ENCODE measurements around the gene XRCC4.
"Not testable (repeated sequence)": the region's sequence is repeated elsewhere in the genome, so short reads cannot be mapped to it uniquely, and the experiment has no call there.

XRCC4 gene

DNA sequence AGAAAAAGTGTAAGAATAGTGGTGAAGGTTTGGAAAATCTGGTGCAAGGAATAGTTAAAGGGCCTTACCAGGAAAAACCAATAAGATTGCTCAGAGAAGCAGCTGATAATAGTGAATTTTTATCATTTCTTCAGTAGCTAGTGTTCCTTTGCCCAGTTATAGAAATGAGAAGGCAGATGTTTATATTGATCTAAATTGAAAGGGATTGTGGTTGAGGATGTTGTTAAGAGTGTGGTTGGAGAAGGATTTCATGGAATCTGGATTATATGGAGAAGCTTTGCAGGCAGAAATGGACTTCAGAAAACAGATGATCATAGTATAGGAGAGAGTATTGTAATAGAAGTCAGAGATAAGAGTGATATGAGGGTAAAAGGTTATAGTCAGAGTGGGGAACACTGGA is 102.6 kb downstream of the XRCC4 start:
- no peak for DNase-seq (ENCODE audit: low spot score)

GRCh38 chr5:83184534-83184933 is 107.2 kb downstream of the XRCC4 start:
- no peak for DNase-seq (ENCODE audit: low spot score)

- DNase-seq (ENCODE audit: low spot score), result no peak
Observed at GRCh38 chr5:83192947-83193346, 115.6 kb downstream of the XRCC4 start.

GRCh38 chr5:83197326-83197967 is 120.1 kb downstream of the XRCC4 start:
- no peak for DNase-seq (ENCODE audit: low spot score)

- no peak for DNase-seq (ENCODE audit: low spot score)
Observed at GRCh38 chr5:83199126-83199525, 121.8 kb downstream of the XRCC4 start.

- no peak for DNase-seq (ENCODE audit: low spot score)
Observed at GRCh38 chr5:83204651-83205050, 127.3 kb downstream of the XRCC4 start.

GRCh38 chr5:83209963-83210362 is 132.6 kb downstream of the XRCC4 start:
- DNase-seq (ENCODE audit: low spot score), result no peak

DNA sequence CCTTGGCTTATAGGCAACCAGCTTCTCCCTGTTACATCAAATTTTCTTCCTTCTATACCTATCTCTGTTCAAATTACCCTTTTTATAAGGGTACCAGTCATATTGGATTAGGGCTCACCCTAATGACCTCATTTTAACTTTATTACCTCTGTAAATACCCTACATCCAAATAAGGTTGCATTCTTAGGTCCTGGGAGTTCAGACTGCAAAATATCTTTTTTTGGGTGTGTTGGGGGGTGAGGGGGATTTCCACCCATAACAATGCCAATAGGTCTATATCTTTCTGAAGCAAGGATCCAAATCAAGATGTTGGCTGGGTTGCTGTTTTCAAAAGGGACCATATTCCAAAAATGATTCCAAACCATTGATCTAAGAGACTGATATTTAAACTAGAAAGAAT is 141.7 kb downstream of the XRCC4 start:
- DNase-seq (ENCODE audit: low spot score), result no peak

DNA sequence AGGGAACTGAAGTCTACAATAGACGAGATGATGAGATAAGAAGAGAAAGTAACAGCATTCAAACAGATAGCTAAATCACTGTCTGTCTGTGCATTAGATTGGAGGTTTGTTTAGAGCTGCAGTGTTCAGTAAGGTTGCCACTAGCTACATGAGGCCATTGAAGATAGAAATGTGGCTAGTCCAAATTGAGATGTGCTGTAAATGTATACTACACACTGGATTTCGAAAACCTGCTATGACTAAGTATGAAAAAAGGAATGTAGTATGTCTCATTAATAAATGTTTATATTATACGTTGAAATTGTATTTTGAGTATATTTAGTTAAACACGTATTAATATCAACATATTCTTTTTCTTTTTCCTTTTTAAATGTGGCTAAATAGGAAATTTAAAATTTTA is 142.1 kb downstream of the XRCC4 start:
- DNase-seq (ENCODE audit: low spot score), result no peak

- no peak for DNase-seq (ENCODE audit: low spot score)
Observed at GRCh38 chr5:83220331-83220730, 143.0 kb downstream of the XRCC4 start.

GRCh38 chr5:83222906-83223305 is 145.6 kb downstream of the XRCC4 start:
- DNase-seq (ENCODE audit: low spot score), result no peak

DNA sequence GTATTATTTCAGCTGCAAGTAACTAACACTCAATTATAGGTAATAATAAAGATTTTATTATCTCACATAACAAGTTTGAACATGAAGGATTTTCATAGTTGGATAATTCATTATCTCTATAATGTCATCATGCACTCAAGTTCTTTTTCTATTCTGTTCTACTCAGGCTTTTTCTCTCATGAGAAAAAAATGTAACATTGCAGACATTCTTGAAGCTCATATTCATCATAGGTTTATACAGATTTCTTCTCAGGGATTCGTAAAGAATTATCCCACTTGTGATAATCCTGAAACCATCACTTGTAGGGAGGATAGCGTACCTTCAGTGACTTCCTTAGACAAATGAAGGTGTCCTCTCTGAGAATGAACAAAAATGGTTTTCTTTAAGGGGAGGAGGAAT is 150.3 kb downstream of the XRCC4 start:
- DNase-seq (ENCODE audit: low spot score), result no peak

- DNase-seq (ENCODE audit: low spot score), result no peak
Observed at GRCh38 chr5:83230511-83230910, 153.2 kb downstream of the XRCC4 start.

GRCh38 chr5:83244516-83244915 is 167.2 kb downstream of the XRCC4 start:
- no peak for DNase-seq (ENCODE audit: low spot score)

- no peak for DNase-seq (ENCODE audit: low spot score)
Observed at GRCh38 chr5:83245037-83245436, 167.7 kb downstream of the XRCC4 start.

GRCh38 chr5:83246071-83246470 is 168.7 kb downstream of the XRCC4 start:
- DNase-seq (ENCODE audit: low spot score), result no peak

DNA sequence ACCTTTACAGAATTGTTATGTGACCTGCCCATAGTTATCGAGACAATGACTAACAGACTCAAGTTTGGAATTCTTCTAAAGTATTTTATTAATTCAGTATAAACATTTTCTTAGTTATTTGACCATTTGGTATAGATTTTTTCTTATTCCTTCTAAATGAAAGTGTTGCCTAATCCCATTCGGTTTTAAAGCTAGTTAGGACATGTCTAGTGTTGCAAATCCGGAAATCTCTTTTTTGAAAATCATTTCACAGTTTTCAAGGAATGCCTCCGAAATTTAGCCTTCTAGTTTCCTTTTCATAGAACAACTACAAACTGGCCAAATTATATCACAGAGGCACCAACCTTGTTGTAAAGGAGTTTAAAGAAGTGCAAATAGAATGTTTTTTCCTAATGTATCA is 171.8 kb downstream of the XRCC4 start:
- no peak for DNase-seq (ENCODE audit: low spot score)

- no peak for DNase-seq (ENCODE audit: low spot score)
Observed at GRCh38 chr5:83251849-83252248, 174.5 kb downstream of the XRCC4 start.

DNA sequence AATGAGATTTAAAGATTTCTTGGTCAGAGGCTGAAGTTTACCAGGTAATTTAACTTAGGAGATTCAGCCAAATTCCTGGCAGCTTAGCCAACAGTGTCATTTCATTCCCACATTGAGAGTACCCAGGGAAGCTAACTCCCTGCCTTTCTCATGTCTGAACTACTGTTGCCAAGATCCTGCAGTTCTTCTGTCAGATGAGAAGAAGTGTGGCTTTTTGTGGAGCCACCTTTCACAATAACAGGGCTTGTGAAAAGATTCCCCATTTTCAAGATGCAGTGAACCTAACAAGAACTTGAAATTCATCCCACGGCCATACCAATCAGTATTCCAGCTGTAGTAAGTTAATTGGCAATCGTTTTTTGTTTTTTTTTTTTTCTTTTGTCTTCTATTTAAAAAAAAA is 176.4 kb downstream of the XRCC4 start:
- no peak for DNase-seq (ENCODE audit: low spot score)

- DNase-seq (ENCODE audit: low spot score), result no peak
Observed at GRCh38 chr5:83255268-83255667, 177.9 kb downstream of the XRCC4 start.

- DNase-seq (ENCODE audit: low spot score), result no peak
Observed at GRCh38 chr5:83256091-83256780, 178.9 kb downstream of the XRCC4 start.

DNA sequence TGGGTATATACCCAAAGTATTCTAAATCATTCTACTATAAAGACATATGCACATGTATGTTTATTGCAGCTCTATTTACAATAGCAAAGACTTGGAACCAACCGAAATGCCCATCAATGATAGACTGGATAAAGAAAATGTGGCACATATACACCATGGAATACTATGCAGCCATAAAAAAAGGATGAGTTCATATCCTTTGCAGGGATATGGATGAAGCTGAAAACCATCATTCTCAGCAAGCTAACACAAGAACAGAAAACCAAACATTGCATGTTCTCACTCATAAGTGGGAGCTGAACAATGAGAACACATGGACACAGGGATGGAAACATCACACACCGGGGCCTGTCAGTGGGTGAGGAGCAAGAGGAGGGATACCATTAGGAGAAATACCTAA is 180.3 kb downstream of the XRCC4 start:
- DNase-seq (ENCODE audit: low spot score), result not testable (repeated sequence)

DNA sequence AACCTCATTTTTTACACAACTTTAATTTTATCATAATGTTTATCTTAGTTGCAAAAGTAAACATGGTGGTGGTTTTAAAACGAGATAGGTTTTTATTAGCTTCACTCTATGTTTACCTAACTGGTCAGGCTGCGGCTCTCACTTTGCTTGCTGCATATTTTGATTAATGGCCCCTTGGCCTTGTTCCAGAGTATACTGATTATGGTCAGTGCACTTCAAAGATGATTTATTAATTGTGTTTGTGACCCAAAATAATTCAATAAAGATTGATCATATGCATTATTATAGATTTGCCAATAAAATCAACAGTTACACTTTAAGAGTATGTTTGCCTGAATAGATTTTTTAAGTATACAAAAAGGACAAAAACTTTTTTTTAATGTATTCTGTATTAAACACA is 188.0 kb downstream of the XRCC4 start:
- no peak for DNase-seq (ENCODE audit: low spot score)

DNA sequence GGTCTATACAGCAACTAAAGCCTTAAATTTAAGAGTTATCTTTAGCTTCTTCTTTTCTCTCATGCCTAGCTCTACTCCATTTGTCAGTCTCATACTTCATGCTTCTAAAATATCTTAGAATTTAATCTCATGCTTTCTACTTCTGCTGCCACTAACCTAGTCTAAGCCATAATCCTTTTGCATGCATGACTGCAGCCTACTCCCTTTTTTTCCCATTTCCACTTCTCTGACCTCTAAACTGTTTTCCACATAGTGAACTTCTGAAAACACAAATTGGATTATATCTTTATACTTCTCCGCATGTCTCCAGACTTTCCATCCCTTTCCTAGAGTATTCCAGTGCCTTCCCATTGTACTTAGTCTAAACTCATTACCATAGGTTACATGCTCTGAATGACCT is 193.0 kb downstream of the XRCC4 start:
- no peak for DNase-seq (ENCODE audit: low spot score)

Measured in iPS-NIHi11 (cell line).